Body of pancreas (tissue), 4 donors: ENCODE data around the gene MGAT4A.

Experiments used
- CTCF ChIP-seq, 7 experiments: fragments of 450-650 bp in 4 of 7; fragments of 200-600 bp in 3 of 7; sonication (generic) in 3 of 7; IDR thresholded peaks; one replicate each; pipeline ENCODE4 v1.5.1; 2016 to 2019; ENCODE audit warnings: antibody characterized with exemption in 7 of 7
- POLR2A ChIP-seq, 3 donors: fragments of 450-650 bp; IDR thresholded peaks; one replicate each; pipeline ENCODE4 v1.6.1; 2016; ENCODE audit warnings: antibody characterized with exemption in 3 of 3, mild to moderate bottlenecking in 2 of 3

GRCh38 chr2:98731041-98731893 is at the start of gene MGAT4A:
- peak; percentile 64 to 78 (median 74) for TF ChIP-seq POLR2A (IDR thresholded peaks at IDR 0.05)
- TF ChIP-seq CTCF (IDR thresholded peaks at IDR 0.05) = no peak
